UCSD-AML1 (cell line): Measurements from ENCODE around the gene GATA5.

Source experiments
- DNase-seq: peaks from one replicate; lab custom pipeline; 2025; ENCODE audit not compliant: unreplicated experiment; lab: John Stamatoyannopoulos, UW

The GATA5 gene, protein sequence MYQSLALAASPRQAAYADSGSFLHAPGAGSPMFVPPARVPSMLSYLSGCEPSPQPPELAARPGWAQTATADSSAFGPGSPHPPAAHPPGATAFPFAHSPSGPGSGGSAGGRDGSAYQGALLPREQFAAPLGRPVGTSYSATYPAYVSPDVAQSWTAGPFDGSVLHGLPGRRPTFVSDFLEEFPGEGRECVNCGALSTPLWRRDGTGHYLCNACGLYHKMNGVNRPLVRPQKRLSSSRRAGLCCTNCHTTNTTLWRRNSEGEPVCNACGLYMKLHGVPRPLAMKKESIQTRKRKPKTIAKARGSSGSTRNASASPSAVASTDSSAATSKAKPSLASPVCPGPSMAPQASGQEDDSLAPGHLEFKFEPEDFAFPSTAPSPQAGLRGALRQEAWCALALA

DNA sequence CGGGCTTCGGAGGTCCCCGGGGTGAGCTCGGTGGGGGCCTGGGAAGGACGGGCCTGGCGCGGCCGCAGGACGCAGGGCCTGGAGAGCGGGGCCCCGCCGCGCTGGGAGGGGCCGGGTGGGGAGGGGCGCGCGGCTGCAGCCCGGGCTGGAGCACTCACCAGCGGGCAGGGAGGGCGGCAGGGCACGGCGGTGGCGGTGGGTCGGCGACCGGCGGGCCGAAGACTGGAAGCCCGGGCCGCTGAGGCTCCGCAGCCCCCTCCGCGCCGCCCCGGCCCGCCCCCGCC is at the start of gene GATA5:
Gene GATA5, minus strand, starts transcription at position 224 of the 284 bp plus-strand sequence. CDS start 474 bp downstream, outside the sequence.
- DNase-seq, result no peak

DNA sequence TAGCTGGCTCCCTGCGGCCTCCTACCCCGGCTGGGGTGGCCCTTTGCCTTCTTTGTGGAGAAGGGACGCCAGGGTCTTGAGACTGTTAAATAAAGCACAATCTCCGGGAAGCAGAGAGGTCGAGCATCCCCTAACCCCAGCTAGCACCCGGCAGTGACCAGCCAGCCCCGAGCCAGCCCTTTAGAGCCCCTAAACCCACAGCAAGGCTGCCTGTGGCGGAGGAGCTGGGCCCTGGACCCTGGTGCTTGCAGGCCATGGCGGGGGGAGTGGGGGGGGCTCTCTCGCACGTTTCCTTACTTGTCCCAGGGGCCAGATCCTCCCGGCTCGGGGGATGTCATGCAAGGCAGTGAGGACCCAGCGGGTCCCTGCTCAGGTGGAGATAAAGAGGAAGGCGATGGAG is 49.2 kb upstream of the GATA5 start:
- no peak for DNase-seq

DNA sequence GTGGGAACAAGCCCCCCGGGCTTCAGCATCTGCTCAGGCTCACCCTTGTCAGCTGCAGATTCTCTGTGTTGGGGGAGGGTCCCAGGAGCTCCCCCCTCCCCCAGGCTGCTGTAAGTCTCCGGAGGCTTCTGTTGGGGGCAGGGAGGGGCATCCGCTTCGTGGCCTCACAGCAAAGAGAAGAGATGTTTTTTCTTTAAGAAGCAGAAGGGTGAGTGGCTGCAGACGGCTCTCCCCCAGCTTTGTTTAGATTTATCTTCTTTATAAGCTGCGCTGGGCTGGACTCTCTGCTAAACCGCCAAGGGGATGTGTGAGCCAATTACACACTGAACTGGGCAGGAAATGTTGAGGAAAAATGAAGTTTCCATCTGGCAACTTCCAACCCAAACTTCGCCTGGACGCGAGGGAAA is 48.7 kb upstream of the GATA5 start:
- no peak for DNase-seq

DNA sequence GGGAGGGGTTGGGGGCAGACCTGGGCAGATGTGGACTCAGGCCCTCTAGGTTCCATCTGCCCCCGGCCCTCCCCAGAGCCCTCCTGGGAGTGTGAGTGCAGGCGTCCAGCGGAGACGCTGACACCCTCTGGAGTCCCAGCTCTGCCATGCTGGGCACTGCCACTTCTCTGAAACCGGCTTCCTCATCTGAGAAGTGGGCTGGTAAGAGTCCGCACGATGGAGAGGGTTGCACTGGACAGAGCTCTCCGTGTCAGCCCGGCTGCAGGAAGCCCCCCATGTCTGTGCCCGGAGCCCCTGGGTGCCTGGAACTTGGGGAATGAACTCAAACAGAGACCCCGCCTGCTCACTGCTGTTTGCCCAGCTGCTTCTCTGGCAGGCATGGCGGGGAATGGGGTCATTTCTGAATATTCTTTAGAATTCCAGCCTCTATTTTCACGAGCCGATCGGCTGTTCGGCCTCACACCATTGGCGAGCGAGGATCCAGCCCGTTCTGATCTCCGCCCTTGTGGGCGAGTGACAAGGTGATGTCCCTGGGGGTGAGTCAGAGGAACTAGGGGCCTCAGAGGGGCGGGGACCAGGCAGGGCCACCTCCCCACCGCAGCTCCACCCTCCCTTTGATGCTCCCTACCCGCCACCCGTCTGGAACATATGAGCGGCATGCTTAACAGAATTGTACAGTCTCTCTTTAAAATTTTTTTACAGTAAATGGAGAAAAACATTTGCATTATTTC is 47.8 kb upstream of the GATA5 start:
- no peak for DNase-seq

DNA sequence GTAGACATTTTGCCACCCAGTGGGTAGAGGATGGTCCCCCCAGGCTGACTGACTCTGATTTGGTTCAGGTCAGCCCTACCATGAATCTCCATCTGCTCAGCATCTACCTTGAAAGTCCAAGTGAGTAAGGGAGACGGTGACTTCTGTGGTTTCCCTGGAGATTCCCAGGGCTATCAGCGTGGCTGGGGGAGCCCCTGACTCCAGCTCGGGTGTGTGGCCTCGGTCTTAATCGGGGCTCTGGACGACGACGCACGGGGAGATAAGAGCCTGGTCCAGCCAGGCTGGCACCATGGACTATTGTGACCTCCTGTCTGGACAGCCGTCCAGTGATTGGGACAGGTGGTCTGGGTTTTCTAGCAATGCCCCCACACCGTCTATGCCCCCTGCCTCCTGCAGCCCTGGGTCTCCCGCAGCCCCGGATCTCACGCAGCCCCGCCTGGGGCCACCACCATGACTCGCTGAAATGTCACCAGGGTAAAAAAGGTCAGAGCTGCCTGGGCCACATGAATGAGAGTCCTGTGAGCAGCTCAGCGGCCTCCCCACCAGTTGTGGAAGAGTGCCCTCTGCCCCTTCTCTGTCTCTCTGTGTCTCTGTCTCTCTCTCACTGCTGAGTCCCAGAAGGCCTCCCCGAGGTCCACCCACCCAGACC is 47.1 kb upstream of the GATA5 start:
- DNase-seq, result no peak

DNA sequence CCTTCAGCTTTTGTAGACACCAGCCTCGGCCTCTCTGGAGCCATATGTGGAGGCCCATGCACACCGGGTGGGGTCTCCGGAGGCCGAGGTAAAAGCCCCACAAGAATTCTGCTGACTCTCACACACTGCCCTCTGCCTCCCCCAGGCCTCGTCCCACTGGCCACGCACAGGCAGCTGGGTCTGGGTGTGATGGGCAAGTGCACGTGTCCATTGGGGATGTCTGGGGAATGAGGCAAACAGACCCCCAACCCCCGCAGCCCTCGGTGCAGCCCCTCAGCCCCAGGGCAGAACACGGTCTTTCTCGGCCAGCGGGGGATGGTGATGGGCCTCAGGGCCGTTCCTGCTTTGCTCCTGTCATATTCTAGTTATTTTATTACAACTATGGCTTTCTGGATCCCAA is 44.0 kb upstream of the GATA5 start:
- no peak for DNase-seq

DNA sequence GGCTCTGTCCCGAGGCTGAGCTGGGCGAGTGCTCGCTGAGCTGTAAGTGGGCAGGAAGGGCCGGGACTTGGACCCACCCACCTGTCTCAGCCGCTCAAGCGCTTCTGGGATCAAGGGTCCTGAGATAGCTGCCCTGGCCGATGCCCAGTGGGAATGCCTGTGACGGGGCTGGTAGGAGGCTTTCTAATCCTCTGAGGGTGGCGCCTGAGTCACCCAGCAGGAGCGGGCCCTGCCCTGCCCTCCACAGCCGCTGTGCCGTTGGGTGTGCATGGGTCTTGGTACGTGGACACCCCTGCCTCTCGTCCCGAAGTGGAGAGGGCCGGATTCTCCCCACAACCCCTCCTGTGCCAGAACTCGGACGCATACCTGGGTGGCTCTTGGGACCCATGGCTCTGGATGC is 43.1 kb upstream of the GATA5 start:
- DNase-seq, result no peak

DNA sequence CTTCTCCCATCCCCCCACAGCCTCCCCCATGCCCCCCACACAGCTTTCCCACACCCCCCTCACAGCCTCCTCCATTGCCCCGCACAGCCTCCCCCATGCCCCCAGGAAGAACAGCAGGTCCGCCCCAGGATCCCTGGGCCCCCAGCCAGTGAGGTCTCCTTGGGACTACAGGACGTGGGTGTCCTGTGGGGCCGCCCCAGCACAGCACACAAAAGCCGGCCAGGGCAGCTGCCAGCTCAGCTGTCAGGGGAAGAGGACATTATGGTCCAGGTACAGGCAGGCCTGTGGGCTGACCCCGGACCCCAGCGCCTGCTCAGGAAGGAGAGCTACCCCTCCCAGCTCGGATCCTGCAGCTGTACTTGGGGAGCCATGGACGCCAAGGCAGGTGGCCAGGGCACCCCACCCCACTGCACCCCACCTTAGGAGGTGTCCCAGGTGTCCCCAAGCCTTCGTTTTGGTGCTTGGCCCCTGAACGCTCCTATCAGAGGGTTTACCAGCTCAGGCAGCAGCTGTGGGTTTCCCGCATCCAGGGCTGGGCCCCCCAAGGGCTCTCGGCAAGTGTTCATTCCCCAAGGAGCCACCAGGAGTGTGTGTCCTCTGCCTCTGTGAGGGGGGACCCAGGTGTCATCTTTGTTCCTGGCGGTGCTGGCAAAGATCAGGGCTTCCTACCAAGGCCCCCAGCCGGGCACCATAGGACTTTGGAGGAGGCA is 42.3 kb upstream of the GATA5 start:
- no peak for DNase-seq

DNA sequence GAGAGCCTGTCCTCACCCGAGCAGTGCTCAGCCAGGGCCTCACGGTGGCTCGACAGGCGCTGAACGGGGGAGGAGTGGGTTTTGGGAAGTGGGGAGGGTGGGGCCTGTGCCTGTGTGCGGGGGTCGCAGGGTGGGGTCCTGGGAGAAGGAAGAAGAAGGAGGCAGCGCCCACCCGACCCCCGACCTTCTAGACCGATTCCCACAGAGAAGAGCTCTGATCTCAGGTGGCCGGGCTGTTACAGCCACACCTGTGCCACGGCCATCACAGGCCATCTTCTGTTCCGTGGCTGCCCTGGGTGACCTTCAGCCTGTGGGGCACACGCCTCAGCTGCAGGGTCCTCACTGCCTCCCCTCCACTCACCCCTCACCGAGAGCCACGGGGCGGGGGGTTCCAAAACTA is 41.4 kb upstream of the GATA5 start:
- DNase-seq, result no peak

DNA sequence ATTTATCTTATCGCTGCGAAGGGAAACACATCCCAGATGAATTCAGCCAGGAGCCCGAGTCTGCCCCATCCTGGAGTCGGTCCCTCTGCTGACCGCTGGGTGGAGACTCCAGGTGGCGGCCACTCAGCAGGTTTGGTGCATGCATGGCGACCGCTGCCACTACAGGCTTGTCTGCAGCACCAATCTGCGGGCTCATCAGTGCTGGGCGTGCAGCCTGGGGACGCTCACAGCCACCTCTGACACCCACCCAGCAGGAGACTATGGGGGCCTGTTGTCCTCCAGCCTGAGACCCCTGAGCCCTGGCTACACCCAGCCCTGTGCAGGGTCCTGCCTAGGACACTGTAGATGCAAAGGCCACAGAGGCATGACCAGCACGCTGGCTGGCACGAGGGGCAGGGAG is 40.5 kb upstream of the GATA5 start:
- no peak for DNase-seq

DNA sequence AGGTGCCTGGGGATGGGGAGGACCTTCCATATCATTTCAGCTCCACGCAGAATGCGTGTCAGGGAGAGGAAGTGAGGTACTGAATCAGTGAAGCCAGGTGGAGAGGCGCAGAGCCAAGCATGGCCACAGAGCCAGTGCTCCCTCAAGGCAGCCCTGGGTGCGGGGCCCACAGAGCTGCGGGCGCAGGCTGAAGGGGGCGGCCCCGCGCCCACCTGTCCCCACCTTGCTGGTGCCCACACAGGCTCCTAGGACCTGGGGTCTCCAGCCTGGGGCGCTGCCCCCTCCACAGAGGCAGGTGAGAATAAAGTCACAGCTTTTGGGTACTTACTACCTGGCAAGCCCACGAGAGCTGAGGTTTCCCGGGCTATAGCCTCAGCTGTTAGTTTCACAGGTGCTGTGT is 40.0 kb upstream of the GATA5 start:
- DNase-seq, result no peak

DNA sequence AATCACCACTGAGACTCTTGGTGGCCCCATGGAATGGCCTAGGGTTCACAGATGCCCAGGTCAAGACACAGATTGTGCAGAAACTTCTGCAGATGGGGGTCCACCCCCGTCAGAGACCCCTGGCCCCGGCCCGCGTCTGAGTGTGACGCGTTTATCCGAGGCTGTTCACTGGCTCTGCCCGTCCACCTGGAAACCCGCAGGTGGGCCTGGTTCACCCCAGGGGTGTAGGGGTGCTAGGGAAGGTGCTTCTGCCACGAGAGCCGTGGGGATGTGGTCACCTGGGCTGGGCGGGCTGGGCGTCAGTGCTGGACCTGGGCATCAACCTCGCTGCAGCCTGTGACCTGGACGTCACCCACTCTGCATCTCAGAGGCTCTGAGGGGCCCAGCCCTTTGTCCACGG is 39.5 kb upstream of the GATA5 start:
- no peak for DNase-seq

DNA sequence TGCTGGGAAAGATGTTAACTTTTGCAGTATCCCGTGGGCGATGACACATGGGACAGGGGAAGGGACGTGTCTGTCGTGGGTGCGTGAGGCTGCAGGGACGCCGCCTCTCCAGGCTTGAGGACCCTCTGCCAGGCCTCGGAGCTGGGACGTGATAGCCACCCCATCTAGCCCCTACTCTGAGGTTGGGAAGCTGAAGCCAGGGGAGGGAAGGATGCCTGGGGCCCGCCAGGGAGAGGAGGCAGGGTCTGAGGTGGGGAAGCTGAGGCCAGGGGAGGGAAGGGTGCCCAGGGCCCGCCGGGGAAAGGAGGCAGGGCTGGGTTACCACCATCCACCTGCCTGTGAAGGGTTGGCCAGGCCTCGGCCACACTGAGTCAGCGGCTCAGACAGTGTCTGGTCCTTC is 38.2 kb upstream of the GATA5 start:
- DNase-seq, result no peak

DNA sequence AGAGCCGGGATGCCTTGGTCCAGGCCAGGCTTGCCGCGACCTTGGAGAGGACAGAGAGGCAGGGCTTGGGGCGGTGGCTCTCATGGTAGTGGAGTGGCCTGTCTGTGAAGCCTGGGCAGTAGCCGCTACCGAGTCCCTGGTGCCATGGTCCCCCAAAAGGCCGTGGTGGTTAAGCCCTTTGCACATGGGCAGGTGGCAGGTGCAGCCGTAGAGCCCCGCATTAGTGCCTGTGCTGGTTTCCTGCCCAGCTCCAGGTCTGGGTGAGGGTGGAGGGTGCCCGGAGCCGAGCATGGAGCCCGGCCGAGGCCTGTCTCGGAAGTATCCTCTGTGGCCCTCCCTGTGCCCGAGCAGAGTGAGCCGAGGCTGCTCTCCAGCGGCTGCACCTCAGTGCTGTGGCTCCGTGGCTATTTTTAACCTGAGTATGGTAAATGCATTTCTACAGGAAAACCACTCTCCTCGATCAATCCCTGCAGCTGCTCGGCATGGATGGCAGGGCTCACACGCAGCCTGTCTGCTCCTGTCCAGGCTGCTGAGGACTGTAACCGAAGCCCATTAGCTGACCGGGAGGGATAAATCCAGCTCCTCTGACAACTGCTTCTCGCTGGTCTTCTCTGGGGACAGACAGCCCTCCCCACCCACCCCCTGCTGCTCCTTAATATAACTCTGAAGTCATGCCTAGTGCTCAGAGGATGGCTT is 36.3 kb upstream of the GATA5 start:
- peak; percentile 70 for DNase-seq

DNA sequence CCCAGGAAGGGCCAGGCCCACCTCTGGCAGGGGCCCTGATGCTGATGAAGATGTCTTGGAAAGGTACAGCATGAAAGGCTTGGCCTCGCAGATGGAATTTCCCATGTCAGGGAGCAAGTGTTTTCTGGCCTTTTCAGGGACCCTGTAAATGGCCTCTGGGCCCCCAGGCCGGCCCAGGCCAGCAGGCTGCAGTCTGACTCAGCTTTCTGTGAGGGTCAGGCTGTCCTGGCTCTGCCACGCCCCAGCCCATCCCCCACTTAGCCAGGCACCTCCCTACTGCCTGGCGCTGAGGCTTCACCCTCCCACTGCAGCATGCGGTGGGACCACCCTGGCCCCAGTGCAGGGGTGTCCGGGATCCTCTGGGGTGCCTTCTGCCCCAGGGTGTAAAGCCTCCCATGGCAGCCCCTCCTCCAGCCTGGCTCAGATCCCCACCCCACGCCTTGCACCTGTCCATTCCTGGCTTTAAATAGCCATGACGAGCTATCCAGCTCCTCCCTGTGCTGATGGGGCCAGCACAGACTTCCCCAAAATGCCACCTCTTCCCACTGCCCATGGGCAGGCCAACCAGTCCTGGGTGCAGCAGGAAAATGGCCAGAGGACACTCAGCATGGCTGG is 35.6 kb upstream of the GATA5 start:
- DNase-seq, result no peak

DNA sequence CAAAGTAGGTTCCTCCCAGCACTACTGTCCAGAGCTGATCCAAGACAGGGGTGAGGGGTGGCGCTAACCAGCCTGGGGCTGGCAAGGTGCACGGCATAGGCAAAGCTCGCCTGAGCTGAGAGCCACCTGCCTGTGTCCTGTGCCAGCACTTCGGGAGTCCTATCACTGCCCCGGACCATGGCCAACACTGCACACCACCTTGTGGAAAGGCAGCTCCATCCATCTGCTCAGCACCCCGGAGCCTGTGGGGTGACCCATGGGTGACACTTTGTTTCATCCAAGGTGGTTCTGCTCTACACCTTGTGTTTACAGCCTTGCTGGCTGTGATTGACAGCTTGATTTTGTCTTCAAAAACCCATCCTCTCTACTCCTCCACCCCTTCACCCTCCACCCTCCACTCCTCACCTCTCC is 32.9 kb upstream of the GATA5 start:
- DNase-seq, result no peak

DNA sequence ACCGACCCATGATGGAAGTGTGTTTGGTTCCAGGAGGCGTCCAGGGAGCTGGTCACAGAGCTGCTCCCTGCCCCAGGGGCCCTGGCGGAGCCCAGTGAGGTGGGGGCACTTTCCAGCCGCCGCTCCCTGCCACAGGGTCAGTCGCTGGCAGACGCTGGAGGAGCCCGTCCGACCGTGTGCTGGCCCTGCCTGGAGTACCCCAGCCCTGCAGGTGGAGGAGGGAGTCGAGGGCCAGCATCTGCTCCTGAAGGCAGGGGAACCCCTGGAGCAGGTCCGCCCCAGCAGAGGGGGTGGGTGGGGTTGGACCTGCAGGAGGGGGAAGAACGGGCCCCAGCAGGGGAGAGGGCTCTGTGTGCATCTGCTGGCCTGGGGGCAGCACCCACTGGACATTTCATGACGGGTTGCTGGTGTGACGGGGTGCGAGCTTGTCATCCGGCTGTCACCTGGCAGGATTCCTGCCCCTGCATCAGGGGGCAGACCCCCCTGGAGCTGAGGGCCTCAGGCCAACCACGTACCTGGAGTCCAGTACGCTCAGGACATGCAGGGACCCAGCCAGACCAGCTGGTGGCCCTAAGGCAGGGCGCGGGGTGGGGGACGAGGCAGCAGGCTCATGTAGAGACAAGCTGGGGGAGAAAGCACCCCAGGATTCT is 32.3 kb upstream of the GATA5 start:
- DNase-seq, result no peak

DNA sequence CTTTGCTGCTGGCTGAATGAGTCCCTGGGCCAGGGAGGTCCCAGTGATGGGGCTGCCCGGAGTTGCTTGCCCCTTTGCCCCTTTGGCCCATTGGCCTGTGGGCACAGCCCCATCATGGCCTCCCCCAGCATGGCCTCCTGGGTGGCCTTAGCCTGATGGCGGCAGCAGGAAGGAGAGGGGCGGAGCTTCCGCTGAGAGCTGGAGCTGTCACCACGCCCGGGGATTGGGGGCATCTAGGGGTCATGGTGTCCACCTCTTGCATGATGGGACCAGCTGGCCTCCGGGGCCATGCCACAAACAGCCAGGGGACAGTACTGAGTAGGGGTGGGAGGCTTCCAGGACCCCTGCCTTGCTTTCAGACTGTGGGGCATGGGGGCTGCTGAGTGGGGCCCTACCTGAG is 31.5 kb upstream of the GATA5 start:
- no peak for DNase-seq

DNA sequence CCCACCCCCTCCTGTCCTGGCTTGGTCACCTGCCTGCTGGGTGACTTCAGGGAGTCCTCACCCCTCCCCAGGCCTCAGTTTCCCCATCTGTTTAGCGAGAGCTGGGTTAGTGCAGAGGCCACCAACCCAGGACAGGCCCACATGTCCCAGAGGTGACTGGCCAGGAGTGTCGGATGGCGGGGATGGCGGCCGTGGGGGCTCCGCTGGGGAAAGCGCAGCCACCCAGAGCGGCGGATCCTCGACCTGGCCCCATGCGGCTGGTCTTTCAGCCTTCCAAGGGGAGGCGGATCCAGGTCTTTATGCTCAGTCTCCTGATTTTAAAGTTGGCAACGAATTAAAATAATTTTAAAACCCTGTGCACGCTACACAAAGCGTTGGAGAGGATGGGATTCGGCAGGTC is 31.0 kb upstream of the GATA5 start:
- DNase-seq, result no peak

DNA sequence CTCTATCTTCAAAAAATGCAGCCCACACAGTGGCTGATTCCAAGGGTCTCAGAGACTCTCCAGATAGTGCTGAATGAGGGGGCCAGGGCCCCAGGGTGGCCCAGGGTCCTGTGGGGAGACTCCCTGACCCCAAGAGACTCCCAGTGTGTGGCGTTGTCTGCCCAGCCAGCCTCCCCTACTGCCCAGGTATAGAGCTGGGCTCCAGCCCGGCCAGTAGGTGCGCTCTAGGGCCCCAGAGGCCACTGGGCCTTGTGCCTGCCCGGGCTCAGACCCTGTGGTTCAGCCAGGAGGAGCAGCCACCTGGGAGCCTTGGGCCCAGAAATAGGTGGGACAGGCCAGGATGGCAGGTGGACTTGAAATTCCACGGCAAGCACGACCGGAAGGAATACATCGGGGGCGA is 30.3 kb upstream of the GATA5 start:
- DNase-seq, result no peak
